ENCODE results near the gene EIF4E2.

The EIF4E2 gene

GRCh38 chr2:232592772-232593395 is 42.4 kb downstream of the EIF4E2 start:
- in situ Hi-C loops (cut with MboI; ENCODE audit: low sequenced_read_pairs), result no loop called here

- in situ Hi-C loops (cut with MboI; ENCODE audit: low sequenced_read_pairs), result no loop called here
These were observed 43.5 kb downstream of the EIF4E2 start for GRCh38 chr2:232593982-232594381.

GRCh38 chr2:232597362-232598079 is 47.0 kb downstream of the EIF4E2 start:
- in situ Hi-C loops (cut with MboI; ENCODE audit: low sequenced_read_pairs), result no loop called here

- in situ Hi-C loops (cut with MboI; ENCODE audit: low sequenced_read_pairs), result no loop called here
These were observed 47.8 kb downstream of the EIF4E2 start for GRCh38 chr2:232598293-232598692.

GRCh38 chr2:232600053-232600773 is 49.7 kb downstream of the EIF4E2 start:
- in situ Hi-C loops (cut with MboI; ENCODE audit: low sequenced_read_pairs), result no loop called here

- in situ Hi-C loops (cut with MboI; ENCODE audit: low sequenced_read_pairs), result no loop called here
These were observed 52.8 kb downstream of the EIF4E2 start for GRCh38 chr2:232603283-232603682.

GRCh38 chr2:232604535-232604934 is 54.0 kb downstream of the EIF4E2 start:
- in situ Hi-C loops (cut with MboI; ENCODE audit: low sequenced_read_pairs), result no loop called here

GRCh38 chr2:232607011-232607410 is 56.5 kb downstream of the EIF4E2 start:
- in situ Hi-C loops (cut with MboI; ENCODE audit: low sequenced_read_pairs), result no loop called here

- in situ Hi-C loops (cut with MboI; ENCODE audit: low sequenced_read_pairs), result no loop called here
These were observed 59.1 kb downstream of the EIF4E2 start for GRCh38 chr2:232609607-232610006.

GRCh38 chr2:232610081-232610480 is 59.6 kb downstream of the EIF4E2 start:
- in situ Hi-C loops (cut with MboI; ENCODE audit: low sequenced_read_pairs), result no loop called here

GRCh38 chr2:232611061-232611460 is 60.6 kb downstream of the EIF4E2 start:
- in situ Hi-C loops (cut with MboI; ENCODE audit: low sequenced_read_pairs), result no loop called here

GRCh38 chr2:232611559-232612218 is 61.2 kb downstream of the EIF4E2 start:
- in situ Hi-C loops (cut with MboI; ENCODE audit: low sequenced_read_pairs), result no loop called here

- in situ Hi-C loops (cut with MboI; ENCODE audit: low sequenced_read_pairs), result no loop called here
These were observed 63.1 kb downstream of the EIF4E2 start for GRCh38 chr2:232613538-232614134.

- in situ Hi-C loops (cut with MboI; ENCODE audit: low sequenced_read_pairs), result no loop called here
These were observed 64.8 kb downstream of the EIF4E2 start for GRCh38 chr2:232615339-232615738.

All from HL-60/S4 treated with phorbol 12-myristate 13-acetate at 8.2 ng/mL for 4 days and 3 days (cell line).